ENCODE data around the gene LDAH. TPM values are rescaled to one million over a fixed set of nuclear protein-coding genes. Genes with fewer than 3 reads are reported as not detected.

The LDAH gene
- total RNA-seq, 1 experiment from 2014 or later: 15.2 TPM

- Histone ChIP-seq H3K9me3 (ENCODE audit: control insufficient read depth, low read depth, low read length) (no peaks in the 10 kb centered on the region), H2BK15ac (ENCODE audit: low read depth, low read length) (no peak overlapping the region), H4K20me1 (ENCODE audit: control insufficient read depth, insufficient read depth, insufficient read length) (no peaks in the 10 kb centered on the region), H3K56ac (ENCODE audit: insufficient read length, low read depth, low read length) (no peak overlapping the region), H3K23ac (ENCODE audit: insufficient read length, low read depth, low read length) (no peak overlapping the region), H3T11ph (ENCODE audit: low read length) (no peak overlapping the region), H4K5ac (ENCODE audit: insufficient read length, low read depth, low read length) (no peak overlapping the region), H4K8ac (replicated peaks; ENCODE audit: insufficient read length, low read depth, low read length) (no peak overlapping the region), H3K14ac (ENCODE audit: insufficient read depth, low read length) (no peak overlapping the region), H4K91ac (ENCODE audit: insufficient read length, low read depth, low read length) (no peak overlapping the region), H3K79me2 (ENCODE audit: insufficient read depth, low read length) (no peaks in the 10 kb centered on the region), H3K27me3 (ENCODE audit: insufficient read depth, low read length) (peaks cover 49% of the 10 kb centered on the region), H2AK5ac (ENCODE audit: insufficient read length, low read length) (no peak overlapping the region), H3K4me2 (ENCODE audit: insufficient read depth, insufficient read length, low read length) (no peak overlapping the region), H2BK20ac (ENCODE audit: low read depth, low read length, poor library complexity, severe bottlenecking) (no peak overlapping the region), H3K9ac (ENCODE audit: extremely low read depth, insufficient read length, low read length) (no peak overlapping the region), H3K23me2 (ENCODE audit: insufficient read length, low read depth, low read length, poor library complexity, severe bottlenecking) (no peaks in the 10 kb centered on the region), H3K4ac (ENCODE audit: low read depth, low read length) (no peak overlapping the region), H2AFZ (ENCODE audit: low read length) (no peak overlapping the region), H2BK12ac (ENCODE audit: insufficient read length, low read depth, low read length) (no peak overlapping the region), H3K4me1 (ENCODE audit: insufficient read depth, low read length) (peaks cover 4% of the 10 kb centered on the region; the same call in 1 of the 2 replicates), H2BK5ac (ENCODE audit: insufficient read length, low read length) (no peak overlapping the region), H3K18ac (ENCODE audit: insufficient read length, low read depth, low read length) (no peak overlapping the region), H3K79me1 (ENCODE audit: insufficient read depth, low read depth, low read length, poor library complexity, severe bottlenecking) (no peaks in the 10 kb centered on the region), H2BK120ac (ENCODE audit: low read depth, low read length, poor library complexity, severe bottlenecking) (no peak overlapping the region), H3K27ac (ENCODE audit: insufficient read length, low read depth, low read length) (no peak overlapping the region)
- Mint-ChIP-seq H3K27me3 (ENCODE audit: low read depth) (peaks cover 73% of the 10 kb centered on the region), H3K36me3 (ENCODE audit: insufficient read depth in 1 of 3, low read depth in 3 of 3) (peaks cover 0 to 2% (median 0%) of the 10 kb centered on the region in 3 experiments; a peak in 1 of 7 replicates), H3K4me1 (peaks cover 40 to 67% of the 10 kb centered on the region in 2 experiments), H3K9me3 (peaks cover 0 to 3% of the 10 kb centered on the region in 2 experiments; a peak in 1 of 5 replicates), H3K4me3 (peak overlapping the region in 1 of 2 experiments; percentile 21; a peak in 1 of 5 replicates), H3K27ac (no peak overlapping the region)
- no peak for TF ChIP-seq CTCF (conservative IDR thresholded peaks at IDR 0.05)
- no CpG with 5 or more reads among the region's 5 CpGs for WGBS (ENCODE audit: extremely low coverage, insufficient read length, low lambda C conversion rate)
- no peak for DNase-seq
These were observed 149.1 kb downstream of the LDAH start for GRCh38 chr2:20673686-20674308.
